Measurements from ENCODE around the gene KATNB1.
"Not testable (repeated sequence)": the region's sequence is repeated elsewhere in the genome, so short reads cannot be mapped to it uniquely, and the experiment has no call there.

The KATNB1 gene

DNA sequence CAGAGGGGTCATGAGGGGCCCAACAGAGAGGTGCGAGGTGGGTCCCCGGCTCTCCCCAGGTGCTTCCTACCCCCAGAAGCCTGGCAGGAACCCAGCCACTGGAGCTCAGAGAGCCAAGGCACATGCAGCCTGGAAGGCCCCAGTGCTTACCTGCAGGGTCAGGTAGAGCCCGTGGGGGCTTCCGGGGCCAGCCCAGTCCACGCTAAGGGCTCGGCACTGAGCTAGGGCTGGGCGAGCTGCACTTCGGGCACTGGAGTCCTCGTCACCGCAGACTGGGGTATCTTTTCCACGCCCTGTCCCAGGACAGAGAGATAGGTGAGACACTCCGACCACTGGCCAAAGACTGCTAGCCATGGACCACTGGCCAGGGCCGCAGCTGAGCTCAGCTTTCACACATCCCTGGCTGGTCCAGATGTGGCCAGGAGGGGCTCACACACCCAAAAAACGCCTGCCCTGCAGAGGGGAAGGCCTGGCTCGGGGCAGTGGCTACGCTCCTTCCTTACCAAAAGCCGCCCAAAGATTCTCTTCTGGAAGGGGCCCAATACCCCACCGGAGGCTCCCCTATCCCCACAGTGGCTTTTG, 59.4 kb downstream of the KATNB1 start:
- DNase-seq = no peak

DNA sequence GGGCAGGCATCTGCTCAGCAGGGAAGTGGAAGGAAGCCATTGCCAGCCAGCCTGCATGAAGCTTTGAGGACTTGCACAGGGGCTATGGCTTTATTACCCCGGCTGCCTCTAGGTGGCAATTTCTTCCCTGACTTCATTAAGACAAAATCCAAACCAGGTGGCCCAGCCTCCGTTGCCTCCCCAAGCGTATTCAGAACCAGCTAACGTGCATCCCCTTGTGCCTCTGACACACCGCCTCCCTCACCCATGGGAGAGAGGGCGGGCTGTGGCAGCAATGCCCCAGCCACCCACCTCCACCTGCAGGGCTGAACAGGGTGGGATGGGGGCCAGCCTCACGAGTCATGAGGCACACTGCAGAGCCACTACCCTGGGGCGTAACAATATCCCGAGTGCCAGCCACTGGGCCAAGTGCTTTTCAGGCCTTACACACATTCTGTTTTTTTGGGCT, 59.9 kb downstream of the KATNB1 start:
- peak; percentile 35 for DNase-seq

DNA sequence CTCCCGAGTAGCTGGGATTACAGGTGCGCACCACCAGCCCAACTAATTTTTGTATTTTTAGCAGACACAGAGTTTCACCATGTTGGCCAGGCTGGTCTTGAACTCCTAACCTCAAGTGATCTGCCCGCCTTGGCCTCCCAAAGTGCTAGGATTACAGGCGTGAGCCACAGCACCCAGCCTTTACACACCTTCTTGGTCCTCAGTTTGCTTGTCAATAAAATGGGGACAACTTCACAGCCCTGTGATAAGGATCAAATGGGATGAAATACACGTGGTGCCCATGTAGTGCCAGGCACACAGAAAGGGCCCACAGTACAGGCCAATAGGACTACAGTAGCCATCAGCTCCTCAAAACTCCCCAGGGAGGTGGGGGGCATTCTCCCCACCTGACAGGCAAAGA, 60.4 kb downstream of the KATNB1 start:
- not testable (repeated sequence) for DNase-seq

DNA sequence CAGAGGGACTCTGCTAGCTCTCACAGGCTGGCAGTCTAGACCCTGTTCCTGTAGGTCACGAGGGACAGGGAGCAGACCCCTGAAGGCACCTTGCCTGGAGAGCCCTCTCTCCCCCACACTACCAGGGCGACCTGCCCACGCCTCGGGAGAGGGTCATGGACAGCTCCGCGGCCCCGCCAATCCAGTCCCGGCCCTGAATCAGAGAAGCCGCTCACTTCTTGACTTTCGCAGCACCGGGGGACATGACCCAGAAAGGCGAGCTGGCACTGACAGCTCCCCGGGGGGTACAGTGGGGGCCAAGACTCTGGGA, 61.6 kb downstream of the KATNB1 start:
- no peak for DNase-seq

DNA sequence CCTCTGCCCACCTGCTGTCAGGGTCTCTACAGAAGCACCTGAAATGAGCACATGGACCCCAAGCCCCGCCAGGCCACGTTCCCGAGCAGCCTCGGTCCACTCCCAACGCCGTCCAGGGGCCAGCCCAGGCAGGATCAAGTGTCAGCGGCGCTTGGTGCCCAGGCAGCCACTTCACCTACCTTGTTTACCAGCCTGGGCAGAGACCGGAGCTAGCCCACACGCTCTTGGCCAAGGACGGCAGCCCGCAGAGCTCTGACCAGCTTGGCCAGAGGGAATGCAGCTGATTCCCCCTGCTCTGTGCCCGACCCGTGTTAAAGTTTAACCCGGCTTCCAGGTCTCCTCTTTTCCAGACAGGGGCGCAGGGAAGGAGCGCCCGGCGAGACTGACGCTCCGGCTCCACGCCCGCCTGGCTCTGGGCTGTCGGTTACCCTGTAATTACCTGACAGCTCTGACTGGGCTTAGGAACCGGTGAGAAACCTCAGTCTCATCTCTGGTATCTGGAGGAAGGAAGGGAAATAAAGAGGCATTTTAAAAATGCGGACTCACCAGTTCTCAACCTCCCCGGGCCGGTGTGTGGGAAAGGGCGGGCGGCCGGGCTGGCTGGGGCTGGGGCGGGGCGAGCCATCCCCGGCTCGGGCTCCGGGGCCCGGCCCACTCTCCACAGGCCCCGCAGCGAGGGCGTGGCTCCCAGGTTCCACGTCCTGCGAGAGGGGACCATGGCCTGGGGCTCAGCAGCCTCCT, 62.1 kb downstream of the KATNB1 start:
- DNase-seq = peak; percentile 79

DNA sequence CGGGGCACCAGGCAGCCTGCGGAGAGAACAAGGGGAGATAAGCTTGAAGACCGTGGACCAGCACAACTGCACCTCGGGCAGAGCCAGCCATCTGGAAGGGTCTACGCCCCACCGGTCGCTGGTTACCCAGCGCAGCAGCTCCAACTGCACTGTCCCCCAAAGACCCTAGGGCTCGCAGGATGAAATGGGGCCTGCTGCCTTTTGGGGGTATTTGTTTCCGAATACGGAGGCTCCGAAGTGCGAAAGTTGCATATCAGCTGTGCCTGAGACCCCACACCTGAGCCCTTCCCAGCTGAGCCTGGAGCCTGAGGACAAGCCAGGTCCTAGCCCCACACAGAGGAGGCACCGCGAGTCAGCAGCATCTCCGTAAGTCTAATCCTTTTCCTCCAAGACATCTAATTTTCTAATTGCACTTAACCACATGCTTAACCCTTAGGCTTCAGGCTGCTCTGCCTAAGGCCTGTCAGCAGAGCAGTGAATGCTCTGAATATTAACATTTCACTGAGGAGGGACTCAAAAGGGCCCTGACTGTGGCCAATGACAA, 62.8 kb downstream of the KATNB1 start:
- DNase-seq = no peak

DNA sequence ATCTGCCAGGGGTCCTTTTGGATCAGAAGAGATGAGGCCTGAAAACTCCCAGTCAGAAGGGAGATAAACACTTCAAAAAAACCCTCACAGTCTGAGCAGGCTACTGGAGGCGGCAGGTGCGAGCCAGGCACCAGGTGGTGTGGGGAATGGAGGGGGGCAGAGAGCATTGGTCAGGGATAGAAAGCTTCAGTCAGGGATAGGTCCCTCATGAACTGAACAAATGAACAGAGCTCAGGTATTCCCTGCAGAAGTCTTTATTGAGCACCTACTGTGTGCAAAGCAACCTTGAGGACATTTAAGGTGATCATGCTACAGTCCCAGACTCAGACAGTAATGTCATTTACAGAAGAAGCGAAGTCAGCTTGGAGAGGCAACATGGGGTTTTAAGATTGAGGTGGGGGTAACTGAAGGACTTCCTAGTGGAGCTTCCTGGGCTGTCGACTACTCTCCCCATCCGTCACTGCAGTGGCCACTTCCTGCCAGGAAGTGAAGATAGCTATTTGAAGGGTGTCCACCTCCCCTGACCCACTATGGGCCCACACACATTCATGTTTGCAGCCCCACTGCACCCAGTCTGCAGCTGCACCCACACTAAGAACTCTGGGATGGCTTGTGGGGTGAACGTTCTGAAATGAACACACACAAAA, 63.5 kb downstream of the KATNB1 start:
- no peak for DNase-seq

DNA sequence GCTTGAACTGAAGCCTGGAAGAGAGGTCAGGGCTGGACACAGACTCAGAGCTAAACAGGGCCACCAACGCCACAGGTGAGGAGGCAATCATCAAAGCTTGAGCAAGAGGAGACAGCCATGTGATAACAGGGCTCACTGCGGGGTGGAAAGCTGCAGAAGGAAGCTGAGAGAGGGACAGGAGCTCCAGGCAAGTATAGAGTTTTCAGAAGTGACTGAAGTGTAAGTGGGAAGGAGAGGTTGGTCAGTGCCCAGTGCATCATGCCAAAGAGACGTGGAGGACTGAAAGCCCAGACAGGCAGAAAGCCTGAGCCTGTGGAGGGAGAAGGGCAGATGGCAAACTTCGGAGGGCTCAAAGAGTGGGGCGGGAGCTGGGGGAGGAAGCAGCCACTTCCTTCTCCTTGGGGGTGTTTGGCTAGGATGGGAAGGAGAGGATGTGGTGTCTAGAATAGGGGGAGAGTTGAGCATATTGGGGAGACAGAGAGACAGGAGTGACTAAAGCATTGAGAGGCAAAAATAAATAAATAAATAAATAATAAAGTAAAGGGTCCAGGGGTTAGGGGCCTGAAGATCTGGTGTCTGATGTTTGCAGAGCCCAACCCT, 64.1 kb downstream of the KATNB1 start:
- DNase-seq = no peak

DNA sequence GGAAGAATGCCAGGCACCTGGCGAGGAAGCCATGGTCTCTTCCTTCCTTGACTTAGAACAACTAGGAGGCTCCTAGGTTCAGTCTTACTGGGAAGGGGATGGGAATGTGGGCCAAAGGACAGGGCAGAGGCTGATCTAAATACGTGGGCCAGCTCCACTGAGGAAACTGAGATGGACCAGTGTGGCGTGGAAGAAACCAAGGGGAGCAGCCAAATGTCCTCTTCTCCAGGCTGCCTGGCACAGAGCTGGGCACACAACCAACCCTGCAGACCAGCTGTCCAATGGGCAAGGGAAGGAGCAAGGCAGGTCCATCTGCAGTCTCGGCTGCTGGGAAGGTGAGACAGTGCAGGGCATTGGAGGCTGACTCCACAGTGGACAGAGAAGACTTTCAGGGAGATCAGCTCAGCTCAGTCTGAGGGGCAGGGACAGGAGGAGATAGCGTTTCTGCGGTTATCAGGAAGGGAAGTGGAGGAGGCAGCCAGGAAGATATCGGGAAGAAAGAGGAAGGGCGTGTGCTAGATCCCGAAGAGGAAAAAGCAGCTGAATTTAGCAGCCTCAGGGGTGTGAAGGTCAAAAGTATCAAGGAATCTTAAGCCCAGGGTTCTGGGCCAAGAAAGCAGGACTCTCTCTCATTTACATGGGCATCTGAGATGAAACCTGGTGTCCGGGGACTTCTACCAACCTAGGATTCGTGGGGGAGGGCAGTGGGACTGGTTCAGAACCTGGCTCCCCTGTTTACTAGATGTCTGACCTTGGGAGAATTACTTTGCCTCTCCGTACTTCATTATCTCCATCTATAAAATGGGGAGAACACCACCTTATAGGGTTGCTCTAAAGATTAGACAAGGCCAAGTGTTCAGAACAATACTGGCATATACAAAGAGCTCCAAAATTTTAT, 64.9 kb downstream of the KATNB1 start:
- DNase-seq = no peak

DNA sequence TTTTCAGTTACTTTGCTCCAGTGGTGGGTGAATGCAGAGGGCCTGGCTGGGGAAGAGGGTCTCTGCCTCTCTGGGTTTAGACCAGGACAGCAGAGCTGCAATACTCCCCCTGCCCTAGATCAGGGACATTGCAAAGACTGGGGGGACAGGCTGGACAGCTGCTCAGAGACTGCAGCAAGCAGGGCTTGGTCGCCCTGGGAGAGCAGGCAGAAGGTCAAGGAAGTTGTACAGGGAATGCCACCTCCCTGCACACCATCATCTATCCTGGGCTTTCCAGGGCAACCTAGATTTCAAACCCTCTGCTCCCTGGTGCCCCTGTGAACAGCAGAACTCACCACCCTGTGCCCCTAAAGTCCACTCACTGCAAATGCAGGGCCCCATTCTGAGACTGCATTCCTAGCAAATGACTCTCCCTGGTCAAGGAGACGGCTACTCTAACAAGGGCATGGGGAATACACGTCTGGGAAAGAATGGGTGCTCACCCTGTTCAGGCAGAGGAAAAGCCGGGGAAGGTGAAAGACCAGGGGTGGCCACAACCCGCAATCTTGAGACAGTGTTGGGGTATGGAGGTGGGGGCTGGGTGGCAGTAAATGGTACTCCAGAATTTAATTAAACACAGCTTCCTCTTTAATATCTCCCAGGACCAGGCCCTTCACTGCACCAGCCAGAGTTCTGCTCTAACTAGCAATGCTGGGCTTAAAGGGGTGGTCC, 65.7 kb downstream of the KATNB1 start:
- DNase-seq = peak; percentile 40

DNA sequence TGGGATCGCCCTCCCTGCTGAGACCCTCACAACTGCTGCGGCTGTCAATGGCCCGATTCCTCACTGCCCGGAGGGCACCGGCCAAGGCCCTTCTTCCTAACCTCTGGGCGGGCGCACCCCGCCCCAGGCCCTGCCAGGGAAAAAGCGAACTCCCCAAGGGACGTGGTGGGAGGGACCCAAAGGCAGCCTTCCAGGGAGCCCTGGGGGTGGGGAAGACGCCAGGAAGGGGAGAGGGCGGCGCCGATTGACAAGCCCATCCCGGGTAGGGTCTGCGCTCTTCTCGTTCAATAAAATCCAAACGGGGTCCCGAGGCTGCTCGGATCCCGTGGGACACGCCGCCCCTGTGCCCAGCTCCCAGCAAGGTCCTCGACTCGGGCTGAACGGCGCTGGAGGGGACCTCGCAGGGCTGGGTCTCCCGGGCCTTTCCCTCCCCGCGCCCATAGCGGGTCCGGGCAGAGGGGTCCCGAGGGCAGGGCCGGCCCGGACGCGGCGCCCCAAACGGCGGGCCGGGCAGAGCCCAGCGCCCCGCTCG, 66.3 kb downstream of the KATNB1 start:
- peak; percentile 72 for DNase-seq

DNA sequence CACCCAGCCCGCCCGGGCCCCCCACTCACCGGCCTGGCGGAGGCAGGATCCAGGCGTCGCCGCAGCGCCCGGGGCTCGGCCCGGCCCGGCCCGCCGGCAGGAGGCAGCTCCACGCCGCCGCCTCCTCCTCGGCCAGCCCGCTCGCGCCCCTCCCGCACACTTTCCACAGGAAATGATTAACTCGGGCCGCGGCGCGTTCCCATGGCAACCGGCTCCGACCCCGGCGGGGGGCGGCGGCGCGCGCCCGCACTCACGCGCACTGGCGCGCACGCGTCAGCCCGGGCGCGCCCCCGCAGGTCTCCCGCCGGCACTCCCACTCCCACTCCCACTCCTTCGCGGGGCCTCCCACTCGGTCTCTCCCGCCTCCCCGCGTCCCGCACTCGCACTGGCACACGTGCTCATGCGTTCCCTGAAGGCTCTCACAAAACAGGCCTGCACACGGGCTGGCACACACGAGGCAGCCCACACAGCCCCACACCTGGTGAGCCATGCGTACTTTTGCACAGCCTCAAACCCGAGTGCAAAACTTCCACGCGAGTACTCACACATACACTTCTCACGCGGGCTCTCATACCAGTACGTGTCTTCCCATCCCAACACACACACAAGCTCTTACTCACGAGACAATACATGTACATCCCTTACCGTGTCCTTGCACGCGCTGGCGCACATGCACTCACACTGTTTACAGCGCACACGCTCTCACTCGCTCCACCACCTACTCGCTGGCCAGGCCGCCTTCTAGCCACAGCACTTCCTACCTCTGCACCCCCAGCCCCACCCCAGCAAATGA, 67.0 kb downstream of the KATNB1 start, which contains the start of gene KIFC3:
TSS of gene KIFC3 (minus strand) at position 151 of the 793 bp plus-strand sequence. CDS start 4,248 bp downstream, outside the sequence.
- peak; percentile 82 for DNase-seq

DNA sequence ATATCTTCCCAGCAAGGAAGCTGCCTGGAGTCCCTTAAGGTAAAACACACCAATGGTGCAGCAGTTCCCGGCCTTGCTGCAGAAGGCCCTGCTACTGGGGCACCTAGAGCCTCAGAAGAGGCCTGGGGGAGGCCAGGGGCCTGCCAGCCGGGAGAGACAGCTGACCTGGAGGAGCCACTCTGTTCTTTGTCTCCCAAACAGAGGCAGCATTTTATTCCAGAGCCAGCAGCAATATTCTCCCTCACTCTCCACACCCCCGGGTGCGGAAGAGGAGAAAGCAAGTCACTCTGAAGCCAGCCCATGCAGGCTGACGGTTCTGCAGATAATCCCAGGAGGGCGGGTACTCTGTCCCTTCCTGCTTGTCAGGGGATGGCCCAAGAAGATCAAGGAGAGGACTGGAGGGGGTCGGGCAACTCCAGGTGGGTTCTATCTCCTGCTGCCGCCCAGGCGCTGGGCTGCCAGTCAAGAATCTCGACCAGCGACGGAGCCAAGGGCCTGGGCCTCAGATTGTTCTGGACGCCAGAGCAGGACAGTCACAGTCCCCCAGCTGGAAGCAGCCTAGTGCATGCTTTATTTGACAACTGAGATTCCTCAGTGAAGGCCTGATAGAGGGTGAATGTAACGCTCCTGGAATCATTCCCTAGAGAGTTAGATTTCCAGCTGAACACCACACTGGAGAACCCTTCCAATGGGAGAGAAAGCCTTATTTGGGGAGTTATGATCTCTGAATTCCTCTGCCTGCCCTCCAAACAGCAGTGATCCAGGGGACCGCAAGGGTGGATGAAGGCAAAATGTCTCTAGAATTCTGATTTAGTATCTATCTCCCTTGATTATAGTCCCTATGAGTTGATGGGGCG, 67.8 kb downstream of the KATNB1 start:
- no peak for DNase-seq

DNA sequence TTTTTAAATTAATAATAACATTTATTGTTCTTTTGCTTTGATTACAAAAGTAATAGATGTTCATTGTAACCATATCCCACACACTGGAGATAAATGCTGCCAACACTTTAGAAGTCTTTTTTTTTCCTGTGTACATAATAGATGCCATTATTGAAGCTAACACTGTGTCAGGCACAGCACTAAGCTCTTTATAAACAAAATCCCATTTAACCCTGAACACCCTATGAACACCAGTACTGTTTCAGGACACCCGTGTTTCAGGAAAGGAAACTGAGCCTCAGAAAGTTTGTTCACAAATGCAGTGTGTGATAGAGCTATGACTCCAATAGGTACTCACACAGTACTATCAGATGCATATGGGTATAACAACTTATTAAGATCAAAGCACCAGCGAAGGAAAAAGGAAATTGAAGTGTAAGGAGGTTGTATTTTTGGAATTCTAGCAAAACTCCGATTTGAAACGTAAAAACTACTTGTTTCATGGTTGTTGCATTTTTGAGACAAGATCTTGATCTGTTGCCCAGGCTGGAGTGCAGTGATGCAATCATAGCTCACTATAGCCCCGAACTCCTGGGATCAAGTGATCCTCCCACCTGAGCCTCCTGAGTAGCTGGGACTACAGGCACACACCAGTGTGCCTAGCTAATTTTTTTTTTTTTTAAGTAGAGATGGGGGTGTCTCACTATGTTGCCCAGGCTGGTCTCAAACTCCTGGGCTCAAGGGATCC, 68.7 kb downstream of the KATNB1 start:
- DNase-seq = no peak

DNA sequence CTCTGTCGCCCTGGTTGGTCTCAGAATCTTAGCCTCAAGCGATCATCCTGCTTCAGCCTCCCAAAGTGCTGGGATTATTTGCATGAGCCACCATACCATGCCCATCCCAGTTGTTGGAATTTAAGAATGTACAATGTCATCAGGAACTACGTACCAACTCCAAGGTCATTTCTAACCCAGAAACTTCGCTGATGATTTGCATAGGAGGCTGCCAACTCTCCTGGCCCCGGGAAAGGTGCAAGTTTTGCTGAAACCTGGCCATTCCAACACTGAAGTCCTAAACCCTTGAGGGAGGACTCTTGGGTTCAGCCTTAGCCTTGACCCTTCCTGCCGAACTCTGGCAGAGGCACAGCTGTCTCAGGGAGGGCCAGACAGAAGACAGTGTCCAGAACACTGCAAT, 69.6 kb downstream of the KATNB1 start:
- DNase-seq = no peak
